Transverse colon (tissue), 4 donors: Measurements from ENCODE around the gene BROX. TPM values are rescaled to one million over a fixed set of nuclear protein-coding genes. Genes with fewer than 3 reads are reported as not detected.

Source experiments
- DNase-seq: peaks from one replicate; pipeline ENCODE4 v3.0.0-alpha.2; 2019
- H3K27ac ChIP-seq, 4 donors: fragments of 200-600 bp; sonication (generic); 2 replicates each; pipeline ENCODE4 v1.5.1; 2016 to 2018; ENCODE audit warnings: inconsistent platforms in 4 of 4
- H3K27me3 ChIP-seq: fragments of 200-600 bp; sonication (generic); 2 replicates; pipeline ENCODE4 v1.5.1; 2017; ENCODE audit warnings: inconsistent platforms
- H3K36me3 ChIP-seq, 4 donors: fragments of 200-600 bp; sonication (generic); 2 replicates each; pipeline ENCODE4 v1.5.1; 2017 to 2019; ENCODE audit warnings: inconsistent platforms in 4 of 4
- H3K4me1 ChIP-seq, 4 donors: fragments of 200-600 bp; sonication (generic); 2 replicates each; pipeline ENCODE4 v1.5.1; 2017 to 2020; ENCODE audit warnings: inconsistent platforms in 4 of 4
- H3K4me3 ChIP-seq, 4 donors: fragments of 200-600 bp; sonication (generic); 1 replicate in 1 of 4; 2 replicates in 3 of 4; pipeline versions ENCODE4 v1.5.1 to v1.6.1; 2017 to 2019; ENCODE audit warnings: inconsistent platforms in 4 of 4
- H3K9me3 ChIP-seq, 2 donors: fragments of 200-600 bp; sonication (generic); 2 replicates each; pipeline ENCODE4 v1.5.1; 2017 to 2019; ENCODE audit warnings: inconsistent platforms in 2 of 2
- EP300 ChIP-seq: sonication (generic); formaldehyde crosslinking; IDR thresholded peaks from one replicate; pipeline ENCODE4 v1.6.1; 2017; ENCODE audit warnings: antibody characterized with exemption, low read depth
- POLR2A ChIP-seq: fragments of 450-650 bp; IDR thresholded peaks from one replicate; pipeline ENCODE4 v1.6.1; 2016; ENCODE audit warnings: antibody characterized with exemption, mild to moderate bottlenecking, moderate library complexity
- POLR2AphosphoS5 ChIP-seq, 3 donors: sonication (generic); formaldehyde crosslinking; IDR thresholded peaks; one replicate each; pipeline ENCODE4 v1.6.1; 2016; ENCODE audit warnings: antibody characterized with exemption in 3 of 3
- WGBS, 2 donors: methylation state at CpG; one replicate each; pipeline ENCODE4 v1.1.5; 2018; ENCODE audit warnings: low coverage in 1 of 2; 5-methylcytosine and 5-hydroxymethylcytosine counted together
- in situ Hi-C, 4 donors: fragments of 200-750 bp; cut with MboI; loops; one replicate each; pipeline versions ENCODE4 v1.15.0 to v1.15.1; 2017; ENCODE audit warnings: low sequenced_read_pairs in 3 of 4, low pct_ligation_motif_present in 1 of 4, low pct_unique_long_range_greater_than_20kb in 1 of 4
- intact Hi-C: fragments of 100-400 bp; cut with DNase I; formaldehyde crosslinking; loops from one replicate; pipeline ENCODE4 v1.15.1; 2023; ENCODE audit warnings: low total_unique reads
- total RNA-seq, 4 donors: library from RNA; depleted of rRNA; stranded (reverse); fragments of >200 nt; gene quantifications; one replicate each; pipeline ENCODE4 v1.1.0, GENCODE V29; 2016
- TF ChIP-seq, protein P1 (sequence below), 5 experiments: fragments of 200-600 bp in 3 of 5; fragments of 450-650 bp in 2 of 5; sonication (generic) in 3 of 5; IDR thresholded peaks; 1 replicate in 2 of 5; 2 replicates in 3 of 5; pipeline ENCODE4 v1.5.1; 2016 to 2017; ENCODE audit warnings: antibody characterized with exemption in 5 of 5, inconsistent platforms in 3 of 5, mild to moderate bottlenecking in 2 of 5, moderate library complexity in 1 of 5

Gene BROX
- total RNA-seq, 4 donors from 2014 or later: 20.9 to 53.7 (median 43.3) TPM

DNA sequence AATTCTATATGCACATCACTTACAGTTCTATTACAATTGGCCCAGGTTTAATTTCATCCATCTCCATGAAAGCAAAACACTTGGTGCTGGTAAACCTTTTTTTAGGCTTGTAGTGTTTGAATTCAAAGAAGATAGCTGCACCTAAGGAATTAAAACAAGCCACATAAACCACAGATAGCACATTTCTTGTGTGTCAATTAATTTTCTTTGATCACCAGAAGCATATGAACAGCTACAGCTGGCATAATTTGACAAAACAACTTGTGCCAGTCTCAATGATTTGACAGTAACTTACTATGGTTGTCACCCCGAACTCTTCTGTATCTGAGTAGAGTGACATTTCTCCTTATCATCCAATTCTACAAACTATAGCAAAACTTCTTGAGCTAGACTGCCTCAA is 42.3 kb upstream of the BROX start:
- no peak for DNase-seq
- Histone ChIP-seq H3K27me3 (no peaks in the 10 kb centered on the region), H3K27ac (no peak overlapping the region), H3K4me3 (no peak overlapping the region), H3K4me1 (peaks cover 0 to 4% (median 0%) of the 10 kb centered on the region in 4 donors), H3K36me3 (peaks cover 0 to 60% (median 19%) of the 10 kb centered on the region in 4 donors), H3K9me3 (no peaks in the 10 kb centered on the region)
- 95 to 100% methylated on average over 1 of the region's 1 CpG for WGBS, 2 donors
- in situ Hi-C loops: no loop called here
- intact Hi-C loops: no loop called here
- TF ChIP-seq, protein P1, sequence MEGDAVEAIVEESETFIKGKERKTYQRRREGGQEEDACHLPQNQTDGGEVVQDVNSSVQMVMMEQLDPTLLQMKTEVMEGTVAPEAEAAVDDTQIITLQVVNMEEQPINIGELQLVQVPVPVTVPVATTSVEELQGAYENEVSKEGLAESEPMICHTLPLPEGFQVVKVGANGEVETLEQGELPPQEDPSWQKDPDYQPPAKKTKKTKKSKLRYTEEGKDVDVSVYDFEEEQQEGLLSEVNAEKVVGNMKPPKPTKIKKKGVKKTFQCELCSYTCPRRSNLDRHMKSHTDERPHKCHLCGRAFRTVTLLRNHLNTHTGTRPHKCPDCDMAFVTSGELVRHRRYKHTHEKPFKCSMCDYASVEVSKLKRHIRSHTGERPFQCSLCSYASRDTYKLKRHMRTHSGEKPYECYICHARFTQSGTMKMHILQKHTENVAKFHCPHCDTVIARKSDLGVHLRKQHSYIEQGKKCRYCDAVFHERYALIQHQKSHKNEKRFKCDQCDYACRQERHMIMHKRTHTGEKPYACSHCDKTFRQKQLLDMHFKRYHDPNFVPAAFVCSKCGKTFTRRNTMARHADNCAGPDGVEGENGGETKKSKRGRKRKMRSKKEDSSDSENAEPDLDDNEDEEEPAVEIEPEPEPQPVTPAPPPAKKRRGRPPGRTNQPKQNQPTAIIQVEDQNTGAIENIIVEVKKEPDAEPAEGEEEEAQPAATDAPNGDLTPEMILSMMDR (IDR thresholded peaks at IDR 0.05): no peak
- TF ChIP-seq POLR2AphosphoS5 (IDR thresholded peaks at IDR 0.05) (no peak), POLR2A (no peak)

DNA sequence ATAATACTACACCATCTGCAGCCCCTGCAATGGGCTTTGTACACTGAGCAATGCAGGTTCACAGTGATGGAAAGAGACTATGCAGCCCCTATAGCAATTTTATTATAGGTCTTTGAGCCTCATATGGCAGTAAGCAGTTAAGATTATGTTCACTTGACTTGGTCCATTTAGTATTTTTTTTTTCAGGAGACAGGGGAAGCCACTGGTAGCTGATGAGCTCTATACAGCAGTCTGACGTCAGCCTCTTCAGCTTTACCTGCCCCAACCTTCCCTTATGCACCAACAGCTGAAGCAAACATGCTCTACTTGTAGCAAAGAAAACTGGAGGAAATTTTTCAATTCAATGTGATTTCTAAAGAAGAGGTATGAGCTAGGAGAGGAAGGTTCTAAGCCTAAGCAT is 32.3 kb upstream of the BROX start:
- TF ChIP-seq POLR2A: no peak
- no peak for TF ChIP-seq POLR2AphosphoS5 (IDR thresholded peaks at IDR 0.05)
- TF ChIP-seq, protein P1 (IDR thresholded peaks at IDR 0.05): no peak
- TF ChIP-seq EP300: no peak
- WGBS, 2 donors: 93 to 100% methylated on average over 1 of the region's 1 CpG
- in situ Hi-C loops (no loop called here), intact Hi-C loops (no loop called here)
- H3K36me3 ChIP-seq: peaks cover 0 to 13% (median 4%) of the 10 kb centered on the region in 4 donors
- H3K4me3 ChIP-seq: no peak overlapping the region
- no peaks in the 10 kb centered on the region for H3K4me1 ChIP-seq
- H3K9me3 ChIP-seq: no peaks in the 10 kb centered on the region
- no peaks in the 10 kb centered on the region for H3K27me3 ChIP-seq
- DNase-seq: no peak
- H3K27ac ChIP-seq: no peak overlapping the region

DNA sequence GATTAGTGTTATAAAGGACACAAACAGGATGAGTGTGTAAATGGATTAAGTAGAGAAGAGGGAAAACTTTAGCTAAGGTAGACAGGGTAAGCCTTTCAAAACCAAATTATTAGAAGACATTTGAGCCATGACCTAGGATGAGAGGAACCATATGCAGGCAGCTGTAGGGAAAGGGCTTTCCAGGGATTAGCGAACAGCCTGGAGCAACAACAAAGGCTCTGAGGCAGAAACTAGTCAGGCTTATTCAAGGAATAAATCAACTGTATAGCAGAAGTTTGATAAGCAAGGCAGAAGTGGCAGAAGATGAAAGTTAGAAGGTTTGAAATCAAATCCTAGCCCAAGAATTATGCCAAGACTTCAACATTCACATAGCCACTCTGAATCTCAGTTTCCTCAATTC is 21.3 kb upstream of the BROX start:
- in situ Hi-C loops: no loop called here
- TF ChIP-seq EP300 (no peak), POLR2A (no peak), POLR2AphosphoS5 (IDR thresholded peaks at IDR 0.05) (no peak)
- TF ChIP-seq, protein P1 (IDR thresholded peaks at IDR 0.05): no peak
- 60 to 91% methylated on average over 1 of the region's 1 CpG for WGBS, 2 donors
- Histone ChIP-seq H3K36me3 (peaks cover 0 to 13% (median 0%) of the 10 kb centered on the region in 4 donors), H3K4me3 (no peak overlapping the region), H3K27me3 (no peaks in the 10 kb centered on the region), H3K4me1 (no peaks in the 10 kb centered on the region), H3K9me3 (no peaks in the 10 kb centered on the region), H3K27ac (no peak overlapping the region)
- no peak for DNase-seq
- intact Hi-C loops: no loop called here

DNA sequence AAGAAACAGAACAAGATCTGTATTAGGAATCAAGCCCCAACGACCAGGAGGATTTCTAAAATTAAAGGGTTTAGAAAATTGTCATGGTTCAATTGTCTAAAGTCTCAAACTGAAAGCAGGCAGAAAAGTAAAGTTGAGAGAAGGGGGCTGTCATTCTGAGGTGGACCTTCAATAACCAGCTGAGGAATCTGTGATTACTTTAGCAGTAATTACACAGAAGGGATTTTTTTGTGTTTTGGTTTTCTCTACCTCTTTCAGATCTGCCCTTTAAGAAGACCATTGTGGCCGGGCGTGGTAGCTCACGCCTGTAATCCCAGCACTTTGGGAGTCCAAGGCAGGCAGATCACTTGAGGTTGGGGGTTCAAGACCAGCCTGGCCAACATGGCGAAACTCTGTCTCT is 17.4 kb upstream of the BROX start:
- intact Hi-C loops: no loop called here
- no peaks in the 10 kb centered on the region for H3K4me1 ChIP-seq

More for the DNA sequence above, 17.4 kb upstream of the BROX start:
- H3K4me3 ChIP-seq: no peak overlapping the region
- WGBS, 2 donors: 71 to 76% methylated on average over 2 to 5 of the region's 5 CpGs
- DNase-seq: no peak
- TF ChIP-seq, protein P1 (IDR thresholded peaks at IDR 0.05): no peak
- TF ChIP-seq POLR2A (no peak), POLR2AphosphoS5 (IDR thresholded peaks at IDR 0.05) (no peak), EP300 (no peak)
- no peak overlapping the region for H3K27ac ChIP-seq
- H3K36me3 ChIP-seq: peaks cover 0 to 4% (median 0%) of the 10 kb centered on the region in 4 donors
- in situ Hi-C loops: no loop called here
- no peaks in the 10 kb centered on the region for H3K27me3 ChIP-seq
- H3K9me3 ChIP-seq: no peaks in the 10 kb centered on the region
